ENCODE measurements around the gene DSC2.

Gene DSC2

GRCh38 chr18:31105733-31106132, 3.5 kb upstream of the DSC2 start:
- DNase-seq (ENCODE audit: low spot score) = no peak
- no peak for TF ChIP-seq CTCF (IDR thresholded peaks at IDR 0.05)
- H3K27ac ChIP-seq = no peak overlapping the region
- H3K4me3 ChIP-seq = no peak overlapping the region

- no peak for TF ChIP-seq CTCF (IDR thresholded peaks at IDR 0.05)
- H3K4me3 ChIP-seq = no peak overlapping the region
- no peak overlapping the region for H3K27ac ChIP-seq
- no peak for DNase-seq (ENCODE audit: low spot score)
Observed at GRCh38 chr18:31104444-31104843, 2.2 kb upstream of the DSC2 start.

GRCh38 chr18:31103423-31103822, 1.2 kb upstream of the DSC2 start:
- DNase-seq (ENCODE audit: low spot score) = no peak
- Histone ChIP-seq H3K27ac (no peak overlapping the region), H3K4me3 (no peak overlapping the region)
- TF ChIP-seq CTCF (IDR thresholded peaks at IDR 0.05) = no peak

GRCh38 chr18:31102941-31103340, 720 bp upstream of the DSC2 start:
- no peak for TF ChIP-seq CTCF (IDR thresholded peaks at IDR 0.05)
- H3K27ac ChIP-seq = no peak overlapping the region

GRCh38 chr18:31101183-31102024, 817 bp downstream of the DSC2 start:
- peak overlapping the region; percentile 75 for H3K4me3 ChIP-seq
- no peak for TF ChIP-seq CTCF (IDR thresholded peaks at IDR 0.05)
- H3K27ac ChIP-seq = peak overlapping the region; percentile 21 to 78
- DNase-seq (ENCODE audit: low spot score) = peak; percentile 72

More at GRCh38 chr18:31102941-31103340, 720 bp upstream of the DSC2 start:
- no peak overlapping the region for H3K4me3 ChIP-seq
- no peak for DNase-seq (ENCODE audit: low spot score)

GRCh38 chr18:31100436-31101182, 1.6 kb downstream of the DSC2 start:
- H3K4me3 ChIP-seq = peak overlapping the region; percentile 75
- peak overlapping the region in 1 of 2 donors; percentile 78 for H3K27ac ChIP-seq
- TF ChIP-seq CTCF (IDR thresholded peaks at IDR 0.05) = no peak
- no peak for DNase-seq (ENCODE audit: low spot score)
